Dermis microvascular lymphatic vessel endothelial cell (primary cell): Measurements from ENCODE around the gene BCL2L12. TPM values are rescaled to one million over a fixed set of nuclear protein-coding genes. Genes with fewer than 3 reads are reported as not detected.
"Not testable (repeated sequence)": the region's sequence is repeated elsewhere in the genome, so short reads cannot be mapped to it uniquely, and the experiment has no call there.

Experiments
- DNase-seq, 2 donors: peaks; one replicate each; pipeline versions ENCODE4 v3.0.0 to v3.0.0-alpha.2; 2010; ENCODE audit warnings: low read depth in 2 of 2
- total RNA-seq: library from RNA; depleted of rRNA; stranded (reverse); fragments of >200 nt; gene quantifications from 2 replicates; pipeline ENCODE4 v1.2.1, GENCODE V29; 2014

Gene BCL2L12
- total RNA-seq, 1 donor from 2014 or later, result 4.6 TPM

- no peak for DNase-seq
Measured at GRCh38 chr19:49704888-49705642, 39.3 kb downstream of the BCL2L12 start.

GRCh38 chr19:49705919-49706318, 40.2 kb downstream of the BCL2L12 start:
- DNase-seq, result no peak

- DNase-seq, result peak in 1 of 2 donors; percentile 16
Measured at GRCh38 chr19:49710372-49710951, 44.7 kb downstream of the BCL2L12 start.

GRCh38 chr19:49712397-49712859, 46.7 kb downstream of the BCL2L12 start:
- no peak for DNase-seq

GRCh38 chr19:49713236-49713845, 47.6 kb downstream of the BCL2L12 start:
- DNase-seq, result no peak

- DNase-seq, result no peak
Measured at GRCh38 chr19:49716154-49716553, 50.4 kb downstream of the BCL2L12 start.

GRCh38 chr19:49718511-49718910, 52.8 kb downstream of the BCL2L12 start:
- DNase-seq, result no peak

- DNase-seq, result no peak
Measured at GRCh38 chr19:49718991-49719390, 53.3 kb downstream of the BCL2L12 start.

- DNase-seq, result not testable (repeated sequence)
Measured at GRCh38 chr19:49719420-49719819, 53.7 kb downstream of the BCL2L12 start.

Other genes starting within 250 kb of the BCL2L12 start
- not detected in 2 replicates for gene PTH2, start 242.5 kb upstream of the BCL2L12 start, total RNA-seq
- not detected in 2 replicates for gene GFY, start 240.5 kb upstream of the BCL2L12 start, total RNA-seq
- gene SLC17A7, start 224.4 kb upstream of the BCL2L12 start, total RNA-seq, result 0.13 TPM in 2 replicates
- 146 and 159 TPM in 2 replicates for gene PIH1D1, start 214.1 kb upstream of the BCL2L12 start, total RNA-seq
- 41.3 and 61.4 TPM in 2 replicates for gene ALDH16A1, start 212.7 kb upstream of the BCL2L12 start, total RNA-seq
- 1.3 and 1.9 TPM in 2 replicates for gene FLT3LG, start 191.7 kb upstream of the BCL2L12 start, total RNA-seq
- gene RPL13A, start 178.3 kb upstream of the BCL2L12 start, total RNA-seq, result 3,699 and 4,643 TPM in 2 replicates
- 2,245 and 2,954 TPM in 2 replicates for gene RPS11, start 169.5 kb upstream of the BCL2L12 start, total RNA-seq
- gene FCGRT, start 153.3 kb upstream of the BCL2L12 start, total RNA-seq, result 51.9 and 184 TPM in 2 replicates
- 11.7 and 13.4 TPM in 2 replicates for gene RCN3, start 137.9 kb upstream of the BCL2L12 start, total RNA-seq
- gene NOSIP, start 85.4 kb upstream of the BCL2L12 start, total RNA-seq, result 109 and 127 TPM in 2 replicates
- gene PRRG2, start 84.6 kb upstream of the BCL2L12 start, total RNA-seq, result 2.4 and 7.1 TPM in 2 replicates
- 1.0 and 2.9 TPM in 2 replicates for gene PRR12, start 74.8 kb upstream of the BCL2L12 start, total RNA-seq
- gene RRAS, start 25.8 kb upstream of the BCL2L12 start, total RNA-seq, result 23.0 and 31.6 TPM in 2 replicates
- gene SCAF1, start 23.7 kb upstream of the BCL2L12 start, total RNA-seq, result 5.3 and 9.6 TPM in 2 replicates
- 33.9 and 42.1 TPM in 2 replicates for gene IRF3, start 76 bp upstream of the BCL2L12 start, total RNA-seq
- 383 and 426 TPM in 2 replicates for gene PRMT1, start 11.3 kb downstream of the BCL2L12 start, total RNA-seq
- gene ADM5, start 23.7 kb downstream of the BCL2L12 start, total RNA-seq, result 0.26 and 0.38 TPM in 2 replicates
- gene CPT1C, start 25.2 kb downstream of the BCL2L12 start, total RNA-seq, result 9.6 and 14.5 TPM in 2 replicates
- gene TSKS, start 97.4 kb downstream of the BCL2L12 start, total RNA-seq, result not detected in 2 replicates
- gene AP2A1, start 101.1 kb downstream of the BCL2L12 start, total RNA-seq, result 44.8 and 73.5 TPM in 2 replicates
- 12.7 and 18.6 TPM in 2 replicates for gene FUZ, start 147.4 kb downstream of the BCL2L12 start, total RNA-seq
- gene MED25, start 152.4 kb downstream of the BCL2L12 start, total RNA-seq, result 7.6 and 15.2 TPM in 2 replicates
- gene PTOV1, start 185.2 kb downstream of the BCL2L12 start, total RNA-seq, result 32.6 and 74.1 TPM in 2 replicates
- gene PNKP, start 201.6 kb downstream of the BCL2L12 start, total RNA-seq, result 27.6 and 35.9 TPM in 2 replicates
- 5.1 and 7.6 TPM in 2 replicates for gene AKT1S1, start 211.4 kb downstream of the BCL2L12 start, total RNA-seq
- 7.6 and 9.4 TPM in 2 replicates for gene TBC1D17, start 211.8 kb downstream of the BCL2L12 start, total RNA-seq
- gene IL4I1, start 231.0 kb downstream of the BCL2L12 start, total RNA-seq, result 1.6 and 1.9 TPM in 2 replicates